ENCODE data around the gene BCL7B. TPM values are rescaled to one million over a fixed set of nuclear protein-coding genes. Genes with fewer than 3 reads are reported as not detected.

BCL7B gene
- total RNA-seq, 1 experiment from 2014 or later: 56.3 TPM

GRCh38 chr7:73507556-73507955 is 49.9 kb downstream of the BCL7B start:
- ChIA-PET CTCF (no interaction called here), POLR2A (ENCODE audit: low non-redundant PET) (no interaction called here)
- Histone ChIP-seq H3K9me3 (ENCODE audit: low read depth, low read length, poor library complexity, severe bottlenecking) (no peaks in the 10 kb centered on the region), H3K4me1 (ENCODE audit: insufficient read depth, low read length, poor library complexity, severe bottlenecking) (no peaks in the 10 kb centered on the region), H3K4me3 (ENCODE audit: low read depth, low read length, poor library complexity, severe bottlenecking) (no peak overlapping the region), H3K27me3 (replicated peaks; ENCODE audit: insufficient read depth, low read depth, low read length, poor library complexity) (no peaks in the 10 kb centered on the region), H3K36me3 (ENCODE audit: insufficient read depth, low read length, poor library complexity, severe bottlenecking) (peaks cover 91% of the 10 kb centered on the region), H3K27ac (ENCODE audit: low read depth, low read length, poor library complexity, severe bottlenecking) (no peak overlapping the region)
- TF ChIP-seq, protein P1, sequence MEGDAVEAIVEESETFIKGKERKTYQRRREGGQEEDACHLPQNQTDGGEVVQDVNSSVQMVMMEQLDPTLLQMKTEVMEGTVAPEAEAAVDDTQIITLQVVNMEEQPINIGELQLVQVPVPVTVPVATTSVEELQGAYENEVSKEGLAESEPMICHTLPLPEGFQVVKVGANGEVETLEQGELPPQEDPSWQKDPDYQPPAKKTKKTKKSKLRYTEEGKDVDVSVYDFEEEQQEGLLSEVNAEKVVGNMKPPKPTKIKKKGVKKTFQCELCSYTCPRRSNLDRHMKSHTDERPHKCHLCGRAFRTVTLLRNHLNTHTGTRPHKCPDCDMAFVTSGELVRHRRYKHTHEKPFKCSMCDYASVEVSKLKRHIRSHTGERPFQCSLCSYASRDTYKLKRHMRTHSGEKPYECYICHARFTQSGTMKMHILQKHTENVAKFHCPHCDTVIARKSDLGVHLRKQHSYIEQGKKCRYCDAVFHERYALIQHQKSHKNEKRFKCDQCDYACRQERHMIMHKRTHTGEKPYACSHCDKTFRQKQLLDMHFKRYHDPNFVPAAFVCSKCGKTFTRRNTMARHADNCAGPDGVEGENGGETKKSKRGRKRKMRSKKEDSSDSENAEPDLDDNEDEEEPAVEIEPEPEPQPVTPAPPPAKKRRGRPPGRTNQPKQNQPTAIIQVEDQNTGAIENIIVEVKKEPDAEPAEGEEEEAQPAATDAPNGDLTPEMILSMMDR (conservative IDR thresholded peaks at IDR 0.05; ENCODE audit: low read depth, low read length): no peak
- no peak for TF ChIP-seq EZH2 (IDR thresholded peaks at IDR 0.05; ENCODE audit: borderline replicate concordance, low read depth, low read length, poor library complexity, severe bottlenecking)
- intact Hi-C loops (cut with micrococcal nuclease; ENCODE audit: unreplicated experiment): no loop called here
- no peak for DNase-seq (ENCODE audit: low spot score)
- no TSS peak for BruUV-seq (replicated peaks)

DNA sequence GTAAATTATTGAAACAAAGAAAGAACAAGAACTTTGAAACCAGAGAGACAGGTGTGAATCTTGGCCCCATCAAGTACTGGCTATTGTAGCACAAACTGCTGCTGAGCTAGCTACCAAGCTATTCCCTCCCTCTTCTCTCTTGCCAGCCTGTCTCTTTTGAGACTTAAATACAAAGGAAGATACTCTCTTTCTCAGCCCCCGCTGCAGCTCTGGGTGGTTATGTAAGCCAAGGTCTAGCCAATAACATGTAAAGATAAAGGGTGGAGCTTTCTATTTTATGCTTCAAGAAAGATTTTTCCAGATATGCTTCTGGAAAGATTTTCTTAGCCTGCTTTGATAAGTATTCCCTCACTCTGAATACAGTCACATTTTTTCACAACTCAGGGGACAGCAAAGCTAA is 52.6 kb downstream of the BCL7B start:
- ChIA-PET POLR2A (ENCODE audit: low non-redundant PET) (no interaction called here), CTCF (no interaction called here)
- no peak for DNase-seq (ENCODE audit: low spot score)
- no peaks in the 10 kb centered on the region for H3K27me3 ChIP-seq (replicated peaks; ENCODE audit: insufficient read depth, low read depth, low read length, poor library complexity)
- peaks cover 86% of the 10 kb centered on the region for H3K36me3 ChIP-seq (ENCODE audit: insufficient read depth, low read length, poor library complexity, severe bottlenecking)
- no peaks in the 10 kb centered on the region for H3K9me3 ChIP-seq (ENCODE audit: low read depth, low read length, poor library complexity, severe bottlenecking)
- intact Hi-C loops (cut with micrococcal nuclease; ENCODE audit: unreplicated experiment): no loop called here
- no peak overlapping the region for H3K4me3 ChIP-seq (ENCODE audit: low read depth, low read length, poor library complexity, severe bottlenecking)
- BruUV-seq (replicated peaks): TSS peak; percentile 4
- TF ChIP-seq, protein P1 (conservative IDR thresholded peaks at IDR 0.05; ENCODE audit: low read depth, low read length): no peak
- TF ChIP-seq EZH2 (IDR thresholded peaks at IDR 0.05; ENCODE audit: borderline replicate concordance, low read depth, low read length, poor library complexity, severe bottlenecking): no peak
- no peaks in the 10 kb centered on the region for H3K4me1 ChIP-seq (ENCODE audit: insufficient read depth, low read length, poor library complexity, severe bottlenecking)
- no peak overlapping the region for H3K27ac ChIP-seq (ENCODE audit: low read depth, low read length, poor library complexity, severe bottlenecking)

GRCh38 chr7:73504017-73504416 is 53.5 kb downstream of the BCL7B start:
- intact Hi-C loops (cut with micrococcal nuclease; ENCODE audit: unreplicated experiment): no loop called here
- DNase-seq (ENCODE audit: low spot score): no peak
- no peaks in the 10 kb centered on the region for H3K9me3 ChIP-seq (ENCODE audit: low read depth, low read length, poor library complexity, severe bottlenecking)
- no peak overlapping the region for H3K27ac ChIP-seq (ENCODE audit: low read depth, low read length, poor library complexity, severe bottlenecking)
- no peaks in the 10 kb centered on the region for H3K27me3 ChIP-seq (replicated peaks; ENCODE audit: insufficient read depth, low read depth, low read length, poor library complexity)
- ChIA-PET POLR2A (ENCODE audit: low non-redundant PET) (no interaction called here), CTCF (no interaction called here)
- H3K4me1 ChIP-seq (ENCODE audit: insufficient read depth, low read length, poor library complexity, severe bottlenecking): no peaks in the 10 kb centered on the region
- TF ChIP-seq EZH2 (IDR thresholded peaks at IDR 0.05; ENCODE audit: borderline replicate concordance, low read depth, low read length, poor library complexity, severe bottlenecking): no peak
- TF ChIP-seq, protein P1 (conservative IDR thresholded peaks at IDR 0.05; ENCODE audit: low read depth, low read length): no peak
- BruUV-seq (replicated peaks): no TSS peak
- peaks cover 87% of the 10 kb centered on the region for H3K36me3 ChIP-seq (ENCODE audit: insufficient read depth, low read length, poor library complexity, severe bottlenecking)
- no peak overlapping the region for H3K4me3 ChIP-seq (ENCODE audit: low read depth, low read length, poor library complexity, severe bottlenecking)

All from A673 (cell line).